Measurements from ENCODE around the gene PRSS27.

GRCh38 chr16:2753733-2754020 lies 33.7 kb upstream of the PRSS27 start:
- TF ChIP-seq CTCF (IDR thresholded peaks at IDR 0.05) (no peak), POLR2AphosphoS5 (IDR thresholded peaks at IDR 0.05) (no peak), EP300 (IDR thresholded peaks at IDR 0.05) (no peak)

Measured in upper lobe of left lung (tissue), 4 donors.